Measurements from ENCODE around the gene LMF1.

- TF ChIP-seq POLR2A (IDR thresholded peaks at IDR 0.05; ENCODE audit: low read length): no peak
- TF ChIP-seq GATA1 (IDR thresholded peaks at IDR 0.05; ENCODE audit: low read depth, low read length): no peak
Measured at GRCh38 chr16:856101-856500, 114.7 kb downstream of the LMF1 start.
